GM18873 (cell line): ENCODE data around the gene SPPL2B.
A peak's percentile ranks its signal among the peaks of the same experiment; 100 is the strongest.
"Not testable (repeated sequence)": the region's sequence is repeated elsewhere in the genome, so short reads cannot be mapped to it uniquely, and the experiment has no call there.

Experiments
- ATAC-seq: cut with Tn5 transposase; IDR thresholded peaks from one replicate; pipeline ENCODE4 v1.9.1; 2021; ENCODE audit warnings: mild to moderate bottlenecking, moderate library complexity, moderate number of reproducible peaks; ENCODE audit not compliant: unreplicated experiment, low FRiP score

Gene SPPL2B

GRCh38 chr19:2328401-2329148 lies at the start of gene SPPL2B, which contains the start of gene LSM7:
TSS of gene SPPL2B (plus strand) at chr19:2328684. CDS start at chr19:2328710, 26 bp downstream.
TSS of gene LSM7 (minus strand) at chr19:2328586. CDS start at chr19:2328566, 20 bp downstream.
- peak; percentile 41 for ATAC-seq

- ATAC-seq = no peak
Observed at GRCh38 chr19:2280633-2281264, 47.7 kb upstream of the SPPL2B start.

DNA sequence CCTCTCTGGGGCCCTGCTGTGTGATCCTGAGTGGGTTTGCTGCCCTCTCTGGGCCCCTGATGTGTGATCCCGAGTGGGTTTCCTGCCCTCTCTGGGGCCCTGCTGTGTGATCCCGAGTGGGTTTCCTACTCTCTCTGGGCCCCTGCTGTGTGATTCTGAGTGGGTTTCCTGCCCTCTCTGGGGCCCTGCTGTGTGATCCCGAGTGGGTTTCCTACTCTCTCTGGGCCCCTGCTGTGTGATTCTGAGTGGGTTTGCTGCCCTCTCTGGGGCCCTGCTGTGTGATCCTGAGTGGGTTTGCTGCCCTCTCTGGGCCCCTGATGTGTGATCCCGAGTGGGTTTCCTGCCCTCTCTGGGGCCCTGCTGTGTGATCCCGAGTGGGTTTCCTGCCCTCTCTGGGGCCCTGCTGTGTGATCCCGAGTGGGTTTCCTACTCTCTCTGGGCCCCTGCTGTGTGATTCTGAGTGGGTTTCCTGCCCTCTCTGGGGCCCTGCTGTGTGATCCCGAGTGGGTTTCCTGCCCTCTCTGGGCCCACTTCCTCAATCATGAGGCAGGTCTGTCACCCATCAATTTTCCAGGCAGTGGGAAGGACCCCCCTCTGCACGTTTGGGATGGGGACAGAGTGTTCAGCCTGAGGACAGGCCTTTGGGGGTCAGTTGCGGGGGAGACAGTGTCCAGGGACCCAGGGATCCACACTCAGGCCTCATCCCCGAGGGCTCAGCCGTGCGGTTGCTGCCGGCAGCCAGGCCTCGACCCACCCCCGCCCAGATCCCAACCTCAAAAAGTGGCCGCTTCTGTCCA lies 47.0 kb upstream of the SPPL2B start:
- ATAC-seq = not testable (repeated sequence)

GRCh38 chr19:2282062-2282861 lies 46.2 kb upstream of the SPPL2B start, which contains the start of gene PEAK3:
TSS of gene PEAK3 (minus strand) at chr19:2282175. CDS start at chr19:2280931, 1,244 bp downstream.
- ATAC-seq = no peak

DNA sequence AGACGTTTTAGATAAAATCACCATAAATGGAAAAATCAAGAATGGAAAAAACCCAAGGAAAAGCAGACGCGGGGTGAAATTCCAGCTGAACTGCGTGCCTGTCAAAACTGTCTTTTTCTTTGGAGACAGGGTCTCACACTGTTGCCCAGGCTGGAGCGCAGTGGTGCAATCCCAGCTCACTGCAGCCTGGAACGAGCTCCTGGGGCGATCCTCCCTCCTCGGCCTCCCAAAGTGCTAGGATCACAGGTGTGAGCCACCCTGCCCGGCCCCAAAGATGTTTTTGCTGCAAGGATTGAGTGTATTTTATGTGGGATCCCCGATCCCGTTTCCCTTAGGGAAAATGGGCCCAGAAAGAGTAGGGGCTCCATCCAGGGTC lies 45.6 kb upstream of the SPPL2B start:
- no peak for ATAC-seq

- no peak for ATAC-seq
Observed at GRCh38 chr19:2283835-2284507, 44.5 kb upstream of the SPPL2B start.

DNA sequence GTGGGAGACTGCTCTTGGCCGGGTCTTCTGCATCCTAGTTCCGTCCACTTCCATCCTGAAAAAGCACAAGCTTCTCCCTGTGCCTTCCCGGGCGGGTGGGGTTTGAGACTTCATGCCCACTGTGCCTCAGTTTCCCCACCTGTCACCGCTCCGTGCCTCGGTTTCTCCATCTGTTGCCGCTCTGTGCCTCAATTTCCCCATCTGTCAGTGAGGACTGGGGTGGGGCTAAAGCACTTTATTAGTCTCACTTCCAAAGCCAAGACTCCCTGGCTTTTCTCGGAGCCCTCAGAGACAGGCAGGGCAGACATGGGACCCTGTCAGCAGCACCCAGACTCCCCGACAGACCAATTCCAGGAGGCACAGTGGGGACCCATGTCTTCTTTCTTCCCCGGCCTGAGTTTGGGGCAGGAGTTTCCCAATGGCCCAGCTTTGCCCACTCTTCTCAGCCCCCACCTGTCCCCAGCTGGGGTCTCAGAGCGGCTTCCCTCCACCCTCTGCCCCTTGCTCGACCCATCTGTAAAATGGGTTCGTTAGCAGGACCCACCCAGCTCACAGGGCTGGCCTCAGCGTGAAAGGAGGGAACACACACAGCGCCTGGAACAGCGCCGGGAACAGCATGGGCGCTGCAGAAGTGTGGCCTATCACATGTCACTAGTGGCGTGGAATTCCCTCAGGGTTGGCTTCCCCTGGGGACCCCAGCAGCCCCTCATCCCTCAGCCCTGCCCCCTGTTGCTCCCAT lies 41.9 kb upstream of the SPPL2B start:
- no peak for ATAC-seq

DNA sequence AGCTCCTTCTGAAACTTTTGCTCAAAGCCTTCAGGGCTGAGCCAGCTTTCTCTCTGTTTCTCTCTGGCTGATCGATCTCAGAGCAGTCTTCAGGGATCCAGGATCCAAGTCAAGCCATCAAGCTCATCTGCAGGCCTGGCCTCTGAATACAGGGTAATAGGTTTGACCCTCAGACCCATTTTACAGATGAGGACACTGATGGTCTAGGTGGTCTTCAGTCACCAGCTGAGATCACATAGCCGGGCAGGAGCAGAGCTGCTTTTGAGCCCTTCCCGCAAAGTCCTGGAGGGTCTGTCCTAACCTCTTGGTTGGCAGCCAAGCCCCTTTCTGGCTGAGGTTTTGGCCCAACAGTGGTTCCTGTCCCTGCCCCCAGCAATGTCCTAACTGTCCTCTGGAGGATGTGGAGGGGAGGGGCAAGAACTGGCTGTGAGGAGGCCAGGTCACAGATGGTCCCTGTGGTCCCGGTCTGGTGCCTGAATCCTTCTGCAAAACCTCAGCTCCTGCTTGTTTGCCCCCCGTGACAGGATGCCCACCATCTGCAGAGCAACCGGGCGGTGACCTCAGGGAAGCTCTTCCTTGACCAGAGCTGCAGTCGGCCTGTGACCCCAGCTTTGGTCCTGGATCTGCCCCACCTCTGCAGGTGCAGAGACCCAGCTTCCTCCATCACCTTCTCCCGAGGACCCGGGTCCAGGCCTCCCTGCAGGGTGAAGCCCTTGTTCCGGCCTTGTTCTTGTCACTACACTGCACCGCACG lies 40.7 kb upstream of the SPPL2B start:
- no peak for ATAC-seq

GRCh38 chr19:2288338-2288817 lies 40.1 kb upstream of the SPPL2B start:
- ATAC-seq = no peak

GRCh38 chr19:2288818-2289713 lies 39.4 kb upstream of the SPPL2B start:
- ATAC-seq = no peak

DNA sequence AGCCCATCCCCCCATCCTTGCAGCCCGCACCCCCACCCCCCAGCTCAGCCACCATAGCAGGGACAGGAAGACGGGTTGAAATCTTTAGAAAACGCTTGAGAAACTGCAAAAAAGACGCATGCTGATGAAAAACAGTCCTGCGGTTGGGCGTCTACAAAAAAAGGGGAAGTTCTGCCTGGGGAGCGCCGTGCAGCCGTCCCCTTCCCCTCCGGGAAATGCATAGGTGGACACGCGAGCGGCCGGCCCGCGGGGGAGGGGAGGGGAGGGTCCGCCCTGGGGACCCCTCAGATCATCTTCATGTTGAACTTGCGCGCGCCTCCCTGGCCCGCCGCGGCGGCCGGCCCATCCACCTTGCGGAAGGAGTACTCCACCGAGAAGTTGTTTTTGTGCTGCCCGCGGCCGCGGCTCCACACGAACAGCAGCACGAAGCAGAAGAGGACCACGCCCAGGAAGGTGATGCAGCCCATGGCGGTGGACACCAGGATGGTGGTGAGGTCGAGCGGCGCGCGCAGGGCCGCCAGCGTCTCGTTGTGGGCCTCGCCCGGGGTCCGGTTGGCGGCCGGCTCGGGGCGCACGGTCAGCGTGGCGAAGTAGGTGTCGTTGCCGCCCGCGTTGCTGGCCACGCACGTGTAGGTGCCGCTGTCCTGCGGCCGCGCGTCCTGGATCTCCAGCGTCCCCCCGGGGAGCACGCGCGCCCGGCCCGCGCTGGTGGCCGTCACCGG lies 38.6 kb upstream of the SPPL2B start:
- ATAC-seq = no peak

GRCh38 chr19:2290441-2291184 lies 37.9 kb upstream of the SPPL2B start:
- no peak for ATAC-seq

GRCh38 chr19:2291185-2291751 lies 37.2 kb upstream of the SPPL2B start:
- ATAC-seq = no peak

- ATAC-seq = no peak
Observed at GRCh38 chr19:2294687-2295335, 33.7 kb upstream of the SPPL2B start.

DNA sequence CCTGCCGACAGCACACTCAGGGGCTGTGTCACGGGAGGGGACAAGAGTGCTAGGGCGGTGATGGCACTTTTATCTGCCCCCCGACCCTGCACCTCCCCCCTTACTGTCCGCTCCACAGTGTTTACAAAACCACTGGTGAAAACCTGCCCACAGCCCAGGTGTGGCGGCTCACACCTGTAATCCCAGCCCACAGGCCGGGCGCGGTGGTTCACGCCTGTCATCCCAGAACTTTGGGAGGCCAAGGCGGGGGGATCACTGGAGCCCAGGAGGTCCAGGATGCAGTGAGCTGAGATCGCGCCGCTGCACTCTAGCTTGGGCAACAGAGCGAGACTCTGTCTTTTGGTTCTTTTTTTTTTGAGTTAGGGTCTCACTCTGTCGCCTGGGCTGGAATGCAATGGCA lies 32.3 kb upstream of the SPPL2B start:
- no peak for ATAC-seq
